Measurements from ENCODE around the gene SLK. TPM values are rescaled to one million over a fixed set of nuclear protein-coding genes. Genes with fewer than 3 reads are reported as not detected.

SLK gene
- total RNA-seq, 1 experiment from 2014 or later: 25.6 TPM

- H3K4me1 Mint-ChIP-seq (ENCODE audit: low read depth, unreplicated experiment): peaks cover 8% of the 10 kb centered on the region
- BruUV-seq (replicated peaks): no TSS peak
- no peak for TF ChIP-seq CTCF (IDR thresholded peaks at IDR 0.05; ENCODE audit: unreplicated experiment)
- H3K27me3 Mint-ChIP-seq (ENCODE audit: unreplicated experiment): no peaks in the 10 kb centered on the region
- H3K9me3 Mint-ChIP-seq (ENCODE audit: low read depth, unreplicated experiment): no peaks in the 10 kb centered on the region
- intact Hi-C loops (cut with micrococcal nuclease; ENCODE audit: unreplicated experiment): no loop called here
- no peak for DNase-seq
- H3K27ac Mint-ChIP-seq (ENCODE audit: unreplicated experiment): no peak overlapping the region
- no peak overlapping the region for H3K4me3 Mint-ChIP-seq (ENCODE audit: low read depth, unreplicated experiment)
- CTCF ChIA-PET: no interaction called here
- H3K36me3 Mint-ChIP-seq (ENCODE audit: insufficient read depth, unreplicated experiment): peaks cover 12% of the 10 kb centered on the region
Measured at GRCh38 chr10:103990531-103990930, 23.6 kb downstream of the SLK start.

GRCh38 chr10:103991393-103992128, 24.6 kb downstream of the SLK start:
- Mint-ChIP-seq H3K9me3 (ENCODE audit: low read depth, unreplicated experiment) (no peaks in the 10 kb centered on the region), H3K36me3 (ENCODE audit: insufficient read depth, unreplicated experiment) (peaks cover 16% of the 10 kb centered on the region), H3K27me3 (ENCODE audit: unreplicated experiment) (no peaks in the 10 kb centered on the region), H3K27ac (ENCODE audit: unreplicated experiment) (no peak overlapping the region), H3K4me3 (ENCODE audit: low read depth, unreplicated experiment) (no peak overlapping the region), H3K4me1 (ENCODE audit: low read depth, unreplicated experiment) (peaks cover 8% of the 10 kb centered on the region)
- TF ChIP-seq CTCF (IDR thresholded peaks at IDR 0.05; ENCODE audit: unreplicated experiment): no peak
- BruUV-seq (replicated peaks): no TSS peak
- CTCF ChIA-PET: no interaction called here
- DNase-seq: no peak
- intact Hi-C loops (cut with micrococcal nuclease; ENCODE audit: unreplicated experiment): no loop called here

- H3K4me1 Mint-ChIP-seq (ENCODE audit: low read depth, unreplicated experiment): no peaks in the 10 kb centered on the region
- no peaks in the 10 kb centered on the region for H3K9me3 Mint-ChIP-seq (ENCODE audit: low read depth, unreplicated experiment)
- no peaks in the 10 kb centered on the region for H3K27me3 Mint-ChIP-seq (ENCODE audit: unreplicated experiment)
- no peak for TF ChIP-seq CTCF (IDR thresholded peaks at IDR 0.05; ENCODE audit: unreplicated experiment)
- H3K4me3 Mint-ChIP-seq (ENCODE audit: low read depth, unreplicated experiment): no peak overlapping the region
- BruUV-seq (replicated peaks): no TSS peak
- no peak overlapping the region for H3K27ac Mint-ChIP-seq (ENCODE audit: unreplicated experiment)
- CTCF ChIA-PET: interaction anchor here (0.6 kb wide), 1 partner anchor 224 kb away, joined by 4 read pairs; no protein-coding TSS in a partner anchor
- intact Hi-C loops (cut with micrococcal nuclease; ENCODE audit: unreplicated experiment): no loop called here
- H3K36me3 Mint-ChIP-seq (ENCODE audit: insufficient read depth, unreplicated experiment): peaks cover 18% of the 10 kb centered on the region
- DNase-seq: no peak
Measured at GRCh38 chr10:103995134-103995533, 28.2 kb downstream of the SLK start.

- no peaks in the 10 kb centered on the region for H3K9me3 Mint-ChIP-seq (ENCODE audit: low read depth, unreplicated experiment)
- no peak overlapping the region for H3K27ac Mint-ChIP-seq (ENCODE audit: unreplicated experiment)
- H3K4me1 Mint-ChIP-seq (ENCODE audit: low read depth, unreplicated experiment): peaks cover 6% of the 10 kb centered on the region
- H3K4me3 Mint-ChIP-seq (ENCODE audit: low read depth, unreplicated experiment): no peak overlapping the region
- peaks cover 31% of the 10 kb centered on the region for H3K36me3 Mint-ChIP-seq (ENCODE audit: insufficient read depth, unreplicated experiment)
- BruUV-seq (replicated peaks): no TSS peak
- DNase-seq: no peak
- H3K27me3 Mint-ChIP-seq (ENCODE audit: unreplicated experiment): no peaks in the 10 kb centered on the region
- intact Hi-C loops (cut with micrococcal nuclease; ENCODE audit: unreplicated experiment): no loop called here
- no peak for TF ChIP-seq CTCF (IDR thresholded peaks at IDR 0.05; ENCODE audit: unreplicated experiment)
- CTCF ChIA-PET: interaction anchor here (0.9 kb wide), 1 partner anchor 10 kb away, joined by 3 read pairs; no protein-coding TSS in a partner anchor
Measured at GRCh38 chr10:103998805-103999204, 31.9 kb downstream of the SLK start.
